ENCODE data around the gene TCFL5. TPM values are rescaled to one million over a fixed set of nuclear protein-coding genes. Genes with fewer than 3 reads are reported as not detected.

Gene TCFL5
- total RNA-seq, 1 donor, result 19.0 TPM

DNA sequence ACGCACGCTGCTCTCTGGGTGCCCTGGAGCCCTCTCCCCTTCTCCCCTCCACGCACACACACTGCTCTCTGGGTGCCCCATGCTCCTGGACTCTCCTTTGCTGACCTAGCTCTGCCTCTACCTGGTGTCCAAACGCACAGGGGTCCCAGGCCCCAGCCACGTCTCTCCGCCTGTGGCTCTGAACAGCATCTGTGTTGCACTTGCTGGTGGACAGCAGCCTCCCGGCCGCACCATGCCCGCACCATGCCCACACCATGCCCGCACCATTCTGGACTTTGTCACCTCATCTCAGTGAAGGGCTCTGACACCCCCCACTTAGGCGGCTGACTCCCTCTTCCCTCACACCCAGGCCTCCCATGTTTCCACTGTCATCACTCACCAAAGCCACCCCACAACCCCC, 21.8 kb downstream of the TCFL5 start:
- TF ChIP-seq, protein P1, sequence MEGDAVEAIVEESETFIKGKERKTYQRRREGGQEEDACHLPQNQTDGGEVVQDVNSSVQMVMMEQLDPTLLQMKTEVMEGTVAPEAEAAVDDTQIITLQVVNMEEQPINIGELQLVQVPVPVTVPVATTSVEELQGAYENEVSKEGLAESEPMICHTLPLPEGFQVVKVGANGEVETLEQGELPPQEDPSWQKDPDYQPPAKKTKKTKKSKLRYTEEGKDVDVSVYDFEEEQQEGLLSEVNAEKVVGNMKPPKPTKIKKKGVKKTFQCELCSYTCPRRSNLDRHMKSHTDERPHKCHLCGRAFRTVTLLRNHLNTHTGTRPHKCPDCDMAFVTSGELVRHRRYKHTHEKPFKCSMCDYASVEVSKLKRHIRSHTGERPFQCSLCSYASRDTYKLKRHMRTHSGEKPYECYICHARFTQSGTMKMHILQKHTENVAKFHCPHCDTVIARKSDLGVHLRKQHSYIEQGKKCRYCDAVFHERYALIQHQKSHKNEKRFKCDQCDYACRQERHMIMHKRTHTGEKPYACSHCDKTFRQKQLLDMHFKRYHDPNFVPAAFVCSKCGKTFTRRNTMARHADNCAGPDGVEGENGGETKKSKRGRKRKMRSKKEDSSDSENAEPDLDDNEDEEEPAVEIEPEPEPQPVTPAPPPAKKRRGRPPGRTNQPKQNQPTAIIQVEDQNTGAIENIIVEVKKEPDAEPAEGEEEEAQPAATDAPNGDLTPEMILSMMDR (IDR thresholded peaks at IDR 0.05; ENCODE audit: insufficient read depth, low read depth, low read length), result no peak
- no peak for DNase-seq (ENCODE audit: low read depth)
- H3K4me3 ChIP-seq (ENCODE audit: low read depth, low read length), result no peak overlapping the region

DNA sequence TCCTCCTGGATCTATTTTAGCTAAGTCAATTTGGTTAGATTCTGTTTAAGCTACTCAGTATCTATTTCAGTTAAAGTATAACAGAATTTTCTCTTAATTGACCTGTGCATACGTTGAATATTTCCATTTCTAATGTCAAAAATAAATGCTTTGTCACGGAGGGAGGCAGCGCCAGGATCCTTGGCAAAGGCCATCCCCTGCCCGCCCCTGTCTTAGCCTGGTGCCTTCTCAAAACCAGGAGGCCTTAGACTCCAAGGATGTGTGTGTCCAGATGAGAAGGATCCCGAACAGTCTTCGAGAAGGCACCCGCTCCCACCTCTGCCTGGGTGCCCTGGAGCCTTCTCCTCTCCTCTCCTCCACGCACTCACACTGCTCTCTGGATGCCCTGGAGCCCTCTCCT, 22.4 kb downstream of the TCFL5 start:
- TF ChIP-seq, protein P1 (IDR thresholded peaks at IDR 0.05; ENCODE audit: insufficient read depth, low read depth, low read length), result no peak
- no peak for DNase-seq (ENCODE audit: low read depth)
- H3K4me3 ChIP-seq (ENCODE audit: low read depth, low read length), result no peak overlapping the region

DNA sequence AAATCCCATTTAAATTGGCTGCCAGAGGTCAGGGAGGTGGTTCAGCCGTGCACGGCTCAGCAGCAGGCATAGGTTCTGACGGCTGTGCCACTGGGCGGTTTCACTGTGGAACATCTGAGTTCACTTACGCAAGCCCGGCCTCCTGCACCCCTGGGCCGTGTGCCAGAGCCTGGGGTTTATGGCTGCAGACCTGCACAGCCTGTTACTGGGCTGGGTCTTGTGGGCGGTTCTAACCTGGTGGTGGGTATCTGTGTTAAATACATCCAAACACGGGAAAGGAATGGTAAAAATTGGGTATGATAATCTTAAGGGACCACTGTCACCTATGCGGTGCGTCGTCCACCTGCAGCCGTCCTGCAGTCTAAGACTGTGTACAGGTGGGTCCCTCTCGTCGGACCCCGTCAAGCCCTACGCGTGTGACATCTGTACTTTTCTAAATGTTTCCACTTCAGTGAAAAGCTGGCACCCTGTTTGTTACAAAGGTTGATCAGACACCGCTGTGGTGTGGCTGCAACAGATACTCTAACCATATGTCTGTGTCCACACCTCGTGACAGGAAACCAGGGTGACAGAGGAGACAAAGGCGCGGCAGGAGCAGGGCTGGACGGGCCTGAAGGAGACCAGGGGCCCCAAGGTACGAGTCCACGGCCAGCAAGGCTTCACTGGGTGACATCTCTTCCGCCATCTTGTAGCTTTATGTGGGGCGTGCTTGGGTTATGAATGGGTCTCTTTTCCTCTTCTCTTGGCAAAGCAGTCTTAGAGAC, 23.3 kb downstream of the TCFL5 start:
- TF ChIP-seq, protein P1 (IDR thresholded peaks at IDR 0.05; ENCODE audit: insufficient read depth, low read depth, low read length), result no peak
- H3K4me3 ChIP-seq (ENCODE audit: low read depth, low read length), result no peak overlapping the region
- DNase-seq (ENCODE audit: low read depth), result peak; percentile 88

DNA sequence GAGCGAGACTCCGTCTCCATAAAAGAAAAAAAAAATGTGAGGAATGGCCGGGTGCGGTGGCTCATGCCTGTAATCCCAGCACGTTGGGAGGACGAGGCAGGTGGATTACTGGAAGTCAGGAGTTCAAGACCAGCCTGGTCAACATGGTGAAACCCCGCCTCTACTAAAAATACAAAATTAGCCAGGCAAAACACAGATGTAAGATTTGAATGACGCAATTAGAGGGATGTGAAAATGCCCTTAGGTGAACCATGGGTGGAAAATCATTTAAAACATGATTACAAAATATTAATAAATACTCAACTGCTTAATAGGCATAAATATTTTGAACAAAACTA, 23.9 kb downstream of the TCFL5 start:
- H3K4me3 ChIP-seq (ENCODE audit: low read depth, low read length), result no peak overlapping the region
- no peak for DNase-seq (ENCODE audit: low read depth)
- TF ChIP-seq, protein P1 (IDR thresholded peaks at IDR 0.05; ENCODE audit: insufficient read depth, low read depth, low read length), result no peak

DNA sequence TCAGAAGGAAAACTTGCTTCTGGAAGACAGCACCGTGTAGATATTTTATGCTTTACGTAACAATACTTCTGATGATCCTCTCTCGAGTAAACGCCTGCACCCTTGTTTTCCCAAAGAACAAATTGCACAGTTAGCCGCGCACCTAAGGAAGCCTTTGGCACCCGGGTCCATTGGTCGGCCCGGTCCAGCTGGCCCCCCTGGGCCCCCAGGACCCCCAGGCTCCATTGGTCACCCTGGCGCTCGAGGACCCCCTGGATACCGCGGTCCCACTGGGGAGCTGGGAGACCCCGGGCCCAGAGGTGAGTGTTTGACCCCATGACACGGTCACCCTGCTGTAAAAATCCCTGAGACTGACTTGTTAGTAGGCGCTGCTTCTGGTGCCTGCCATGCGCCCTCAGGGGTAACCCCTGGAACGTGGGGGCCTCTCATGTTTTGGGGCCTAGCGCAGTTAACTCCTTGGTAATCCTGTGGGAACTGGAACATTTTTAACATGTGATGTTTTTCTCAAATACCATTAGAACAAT, 24.6 kb downstream of the TCFL5 start:
- TF ChIP-seq, protein P1 (IDR thresholded peaks at IDR 0.05; ENCODE audit: insufficient read depth, low read depth, low read length), result no peak
- no peak overlapping the region for H3K4me3 ChIP-seq (ENCODE audit: low read depth, low read length)
- DNase-seq (ENCODE audit: low read depth), result no peak

DNA sequence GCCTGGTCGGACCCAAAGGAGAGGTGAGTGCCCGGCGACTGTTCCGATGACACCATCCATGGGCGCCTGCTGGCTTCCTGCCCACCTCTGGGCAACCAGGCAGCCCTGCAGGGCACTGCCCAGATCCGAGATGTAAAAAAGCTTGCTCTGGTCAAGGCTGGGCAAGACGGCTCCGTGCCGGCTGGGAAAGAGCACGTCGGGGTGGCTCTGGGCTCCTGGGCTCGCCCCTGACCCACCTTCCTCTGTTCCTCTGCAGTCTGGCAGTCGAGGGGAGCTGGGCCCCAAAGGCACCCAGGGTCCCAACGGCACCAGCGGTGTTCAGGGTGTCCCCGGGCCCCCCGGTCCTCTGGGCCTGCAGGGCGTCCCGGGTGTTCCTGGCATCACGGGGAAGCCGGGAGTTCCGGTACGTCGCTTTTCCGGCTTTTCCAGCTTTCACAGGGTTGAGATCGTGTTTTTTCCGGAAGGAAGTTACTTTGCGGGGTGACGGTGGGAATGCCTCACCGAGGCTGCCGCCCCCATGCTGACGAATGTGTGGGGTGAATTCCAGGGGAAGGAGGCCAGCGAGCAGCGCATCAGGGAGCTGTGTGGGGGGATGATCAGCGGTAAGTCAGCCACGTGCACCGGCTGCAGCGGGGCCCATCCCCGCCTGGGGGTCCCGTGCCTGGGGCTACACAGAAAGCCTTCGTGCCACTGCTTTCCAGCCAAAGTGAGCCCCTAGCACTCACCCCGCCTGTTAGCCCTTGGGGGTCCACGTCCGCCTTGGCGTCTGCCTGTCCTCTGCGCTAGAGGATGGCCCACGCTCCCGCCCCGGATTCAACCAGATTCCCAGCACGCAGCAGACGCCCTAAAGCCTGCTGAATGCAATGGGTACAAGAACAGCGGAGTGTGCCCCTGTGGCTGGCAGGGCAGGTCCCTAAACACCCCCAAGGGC, 25.4 kb downstream of the TCFL5 start:
- TF ChIP-seq, protein P1 (IDR thresholded peaks at IDR 0.05; ENCODE audit: insufficient read depth, low read depth, low read length), result no peak
- no peak for DNase-seq (ENCODE audit: low read depth)
- no peak overlapping the region for H3K4me3 ChIP-seq (ENCODE audit: low read depth, low read length)

Data from fibroblast of villous mesenchyme (primary cell).